Hematopoietic multipotent progenitor cell treated with erythropoietin and hydrocortisone succinate and interleukin-3 and kit ligand, for 4 days (in vitro differentiated cells): ENCODE measurements around the gene SNCB.
"Not testable (repeated sequence)": the region's sequence is repeated elsewhere in the genome, so short reads cannot be mapped to it uniquely, and the experiment has no call there.

Experiments
- DNase-seq: peaks from one replicate; pipeline ENCODE4 v3.0.0-alpha.2; 2015

SNCB gene

GRCh38 chr5:176596689-176597416 is 33.5 kb downstream of the SNCB start:
- DNase-seq: peak; percentile 79

DNA sequence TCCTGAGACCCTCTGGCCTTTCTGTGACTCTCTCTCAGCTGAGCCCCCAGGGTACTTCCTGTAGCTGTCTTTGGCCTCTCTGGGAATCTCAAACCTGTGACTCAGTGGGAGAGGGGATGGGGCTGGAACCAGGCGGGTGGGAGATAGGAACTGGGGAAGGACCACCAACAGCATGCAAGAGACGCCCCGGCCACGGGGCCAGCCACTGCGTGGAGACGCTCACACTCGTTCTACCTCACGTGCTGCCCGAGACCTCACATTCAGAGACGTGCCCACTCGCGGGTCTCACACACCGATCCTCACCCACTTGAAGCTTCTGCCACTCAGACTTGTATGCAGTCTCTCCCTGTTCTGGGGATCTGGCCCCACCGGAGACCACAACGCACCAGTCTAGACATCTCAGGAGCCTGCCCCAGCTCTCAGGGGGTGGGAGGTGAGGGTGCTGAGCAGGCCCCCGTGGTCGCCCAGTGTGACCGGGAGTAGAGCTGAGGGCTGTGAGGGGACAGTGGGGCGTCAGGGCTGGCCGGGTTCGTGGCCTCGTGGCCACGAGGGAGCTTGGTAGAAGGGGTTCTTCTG is 34.2 kb downstream of the SNCB start:
- no peak for DNase-seq

DNA sequence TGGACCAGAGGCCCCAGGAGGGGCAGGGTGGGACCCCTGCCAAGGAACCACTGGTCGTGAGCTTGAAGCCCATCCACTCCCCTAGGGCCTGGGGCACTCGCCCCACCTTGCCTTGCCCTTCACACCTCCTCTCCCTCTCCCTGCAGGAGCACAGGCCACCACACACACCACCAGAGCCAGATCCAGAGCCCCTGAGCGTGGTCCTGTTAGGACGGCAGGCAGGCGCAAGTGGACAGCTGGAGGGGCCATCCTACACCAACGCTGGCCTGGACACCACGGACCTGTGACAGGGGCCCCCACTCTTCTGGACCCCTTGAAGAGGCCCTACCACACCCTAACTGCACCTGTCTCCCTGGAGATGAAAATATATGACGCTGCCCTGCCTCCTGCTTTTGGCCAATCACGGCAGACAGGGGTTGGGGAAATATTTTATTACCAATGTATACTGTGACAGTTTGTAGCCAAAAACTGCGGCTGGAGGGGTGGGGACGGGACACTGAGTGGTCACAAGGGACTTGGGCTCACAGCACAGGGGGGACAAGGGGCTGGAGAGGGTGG is 34.9 kb downstream of the SNCB start:
- DNase-seq: no peak

GRCh38 chr5:176594554-176594953 is 35.8 kb downstream of the SNCB start:
- DNase-seq: no peak

DNA sequence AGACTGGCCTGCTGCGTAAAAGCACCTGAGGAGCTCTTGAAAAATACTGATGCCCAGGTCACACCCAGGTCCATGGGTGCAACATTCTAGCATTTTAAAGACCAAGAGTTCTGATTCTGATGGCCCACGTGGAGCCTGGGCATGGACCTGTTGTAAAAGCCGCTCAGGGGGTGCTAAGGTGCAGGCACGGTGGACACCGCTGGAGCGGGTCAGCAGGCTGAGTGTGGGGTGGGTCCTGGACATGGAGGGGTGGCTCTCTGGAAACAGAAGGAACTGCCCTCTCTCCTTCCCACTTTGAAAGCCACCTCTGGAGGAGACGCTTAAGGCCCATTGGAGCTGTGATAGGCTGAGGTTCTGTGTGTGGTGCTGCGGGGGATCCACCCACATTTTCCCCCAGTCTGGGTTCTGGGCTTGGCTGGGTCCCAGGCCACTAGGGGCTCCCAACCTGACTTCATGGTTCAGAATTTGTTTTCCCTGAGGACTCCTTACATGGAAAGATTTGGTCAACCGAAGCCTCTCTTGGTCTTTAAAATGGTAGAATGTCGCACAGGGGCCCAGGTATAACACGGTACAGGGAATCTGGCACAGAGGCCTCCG is 37.0 kb downstream of the SNCB start:
- no peak for DNase-seq

DNA sequence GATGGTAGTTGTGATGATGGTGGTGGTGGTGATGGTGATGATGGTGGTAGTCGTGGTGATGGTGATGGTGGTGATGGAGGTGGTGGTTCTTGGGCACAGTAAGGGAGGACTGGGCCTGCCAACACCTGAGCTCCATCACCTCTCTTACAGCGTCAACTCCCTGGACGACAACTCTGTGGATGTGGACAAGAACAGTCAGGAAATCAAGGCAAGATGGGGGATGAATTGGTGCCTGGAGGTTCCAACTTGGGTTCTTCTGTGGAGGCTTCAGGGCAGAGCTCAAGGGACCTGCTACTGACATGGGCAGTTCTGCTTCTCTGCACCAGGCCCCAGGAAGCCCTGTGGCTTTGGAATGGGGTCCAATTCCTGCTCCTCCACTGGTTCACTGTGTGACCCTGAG is 37.8 kb downstream of the SNCB start:
- no peak for DNase-seq

GRCh38 chr5:176591667-176592066 is 38.7 kb downstream of the SNCB start:
- DNase-seq: not testable (repeated sequence)

DNA sequence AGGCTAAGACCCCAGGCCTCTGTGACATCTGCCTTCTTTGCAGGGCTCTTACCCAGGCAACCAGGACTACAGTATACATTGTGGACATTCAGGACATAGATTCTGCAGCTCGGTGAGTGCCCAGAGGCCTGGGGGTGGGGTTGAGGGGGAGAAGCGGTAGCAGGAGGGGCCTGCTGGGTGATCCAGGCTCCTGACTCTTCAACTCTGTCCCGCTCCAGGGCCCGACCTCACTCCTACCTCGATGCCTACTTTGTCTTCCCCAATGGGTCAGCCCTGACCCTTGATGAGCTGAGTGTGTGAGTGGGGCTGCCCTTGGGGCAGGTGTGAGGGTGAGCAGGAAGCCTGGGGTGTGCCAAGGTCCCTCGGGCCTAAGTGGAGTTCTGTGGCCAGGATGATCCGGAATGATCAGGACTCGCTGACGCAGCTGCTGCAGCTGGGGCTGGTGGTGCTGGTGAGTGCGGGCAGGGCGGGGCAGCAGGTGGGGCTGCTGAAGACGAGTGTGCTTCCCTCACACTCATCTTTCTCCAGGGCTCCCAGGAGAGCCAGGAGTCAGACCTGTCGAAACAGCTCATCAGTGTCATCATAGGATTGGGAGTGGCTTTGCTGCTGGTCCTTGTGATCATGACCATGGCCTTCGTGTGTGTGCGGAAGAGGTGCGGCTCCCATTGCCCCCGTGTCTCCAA is 40.2 kb downstream of the SNCB start:
- DNase-seq: no peak

GRCh38 chr5:176589039-176589769 is 41.1 kb downstream of the SNCB start:
- DNase-seq: no peak

GRCh38 chr5:176588297-176588696 is 42.0 kb downstream of the SNCB start:
- no peak for DNase-seq

GRCh38 chr5:176587398-176587797 is 42.9 kb downstream of the SNCB start:
- DNase-seq: no peak

- DNase-seq: no peak
These were observed 47.3 kb downstream of the SNCB start for GRCh38 chr5:176583076-176583475.

- no peak for DNase-seq
These were observed 49.0 kb downstream of the SNCB start for GRCh38 chr5:176581361-176581760.

DNA sequence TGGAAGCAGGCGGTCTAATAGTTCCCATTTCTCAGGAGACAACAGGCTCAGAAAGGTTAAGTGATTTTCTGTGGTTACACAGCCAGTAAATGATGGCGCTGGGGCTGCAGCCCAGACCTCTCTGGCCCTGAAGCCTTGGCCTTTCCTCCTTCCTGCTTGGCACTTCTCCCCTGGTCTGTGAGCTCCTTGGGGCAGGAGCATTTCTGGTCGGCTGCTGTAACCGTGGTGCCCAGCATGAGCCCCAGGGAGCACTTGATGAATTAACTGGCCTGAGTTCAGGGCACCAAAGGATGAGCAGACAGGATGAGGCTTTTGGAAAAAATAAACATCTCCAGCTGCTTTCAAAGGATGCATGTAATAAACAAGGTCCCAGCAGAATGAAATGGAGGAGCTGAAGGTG is 51.0 kb downstream of the SNCB start:
- DNase-seq: no peak

- DNase-seq: peak; percentile 56
These were observed 51.9 kb downstream of the SNCB start for GRCh38 chr5:176578391-176578808.

DNA sequence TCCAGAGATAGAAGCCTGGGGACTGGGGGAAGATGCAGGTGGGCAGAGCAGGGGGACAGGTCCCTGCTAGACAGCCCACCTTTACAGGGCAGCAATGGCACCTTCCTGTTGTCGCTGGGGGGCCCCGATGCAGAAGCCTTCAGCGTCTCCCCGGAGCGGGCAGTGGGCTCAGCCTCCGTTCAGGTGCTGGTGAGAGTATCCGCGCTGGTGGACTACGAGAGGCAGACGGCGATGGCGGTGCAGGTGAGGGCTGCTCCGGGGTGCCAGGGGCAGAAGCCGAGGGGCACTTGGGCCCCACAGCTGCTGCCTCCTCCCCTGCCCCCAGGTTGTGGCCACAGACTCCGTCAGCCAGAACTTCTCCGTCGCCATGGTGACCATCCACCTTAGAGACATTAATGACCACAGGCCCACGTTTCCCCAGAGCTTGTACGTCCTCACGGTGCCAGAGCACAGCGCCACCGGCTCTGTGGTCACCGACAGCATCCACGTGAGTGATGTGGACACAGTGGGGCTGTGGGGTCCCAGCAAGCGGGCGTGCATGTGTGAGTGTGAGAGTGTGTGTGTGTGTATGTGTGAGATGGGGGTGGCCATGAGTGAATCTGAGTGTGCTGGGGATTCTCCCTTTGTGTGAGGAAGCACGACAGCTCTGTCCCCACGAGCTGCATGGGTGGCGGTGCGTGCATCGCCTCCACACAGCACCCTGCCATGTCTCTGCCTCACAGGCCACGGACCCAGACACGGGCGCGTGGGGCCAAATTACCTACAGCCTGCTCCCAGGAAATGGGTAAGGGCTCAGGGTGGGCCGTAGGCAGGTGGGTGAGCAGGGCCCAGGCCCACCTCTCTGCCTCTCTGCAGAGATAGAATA is 52.8 kb downstream of the SNCB start:
- DNase-seq: no peak

- DNase-seq: no peak
These were observed 54.6 kb downstream of the SNCB start for GRCh38 chr5:176575488-176576422.

- no peak for DNase-seq
These were observed 55.3 kb downstream of the SNCB start for GRCh38 chr5:176575066-176575465.

DNA sequence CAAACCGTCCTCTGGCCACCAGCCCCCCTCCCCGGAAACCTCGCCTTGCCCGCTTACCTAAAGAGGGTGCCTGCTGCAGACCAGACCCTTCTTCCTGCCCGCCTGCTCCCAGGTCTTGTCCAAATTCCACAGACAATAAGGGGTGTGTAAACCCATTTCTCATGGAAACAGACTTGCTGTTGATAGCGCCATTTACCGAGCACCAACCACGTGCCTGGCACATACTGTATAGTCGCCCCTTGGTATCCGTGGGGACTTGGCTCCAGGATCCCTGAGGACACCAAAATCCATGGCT is 56.1 kb downstream of the SNCB start:
- no peak for DNase-seq

- DNase-seq: peak; percentile 80
These were observed 56.6 kb downstream of the SNCB start for GRCh38 chr5:176573564-176574296.
